ENCODE results near the gene HOXA9. TPM values are rescaled to one million over a fixed set of nuclear protein-coding genes. Genes with fewer than 3 reads are reported as not detected.

The HOXA9 gene
- total and polyA plus RNA-seq, 7 donors: 13.0 to 35.7 (median 21.6) TPM

GRCh38 chr7:27158436-27159265 is 6.7 kb downstream of the HOXA9 start:
- no peak overlapping the region for H3K27ac ChIP-seq
- intact Hi-C loops (cut with DNase I): loop anchor here (5.0 kb wide), 2 partner anchors 301 to 1206 kb away; no protein-coding TSS in a partner anchor
- no peak overlapping the region for H3K4me3 ChIP-seq
- 11 to 35% methylated on average over 35 of the region's 35 CpGs for WGBS, 2 donors
- H3K36me3 ChIP-seq: no peaks in the 10 kb centered on the region
- TF ChIP-seq CTCF (IDR thresholded peaks at IDR 0.05): no peak
- TF ChIP-seq POLR2AphosphoS5 (IDR thresholded peaks at IDR 0.05): no peak
- TF ChIP-seq EP300 (IDR thresholded peaks at IDR 0.05): no peak
- no peak for TF ChIP-seq POLR2A (IDR thresholded peaks at IDR 0.05)
- DNase-seq: peak; percentile 64
- peaks cover 0 to 58% (median 49%) of the 10 kb centered on the region in 4 donors for H3K4me1 ChIP-seq
- H3K27me3 ChIP-seq: no peaks in the 10 kb centered on the region
- no peaks in the 10 kb centered on the region for H3K9me3 ChIP-seq

GRCh38 chr7:27157702-27158431 is 7.5 kb downstream of the HOXA9 start:
- peak; percentile 60 for DNase-seq
- peaks cover 0 to 57% (median 50%) of the 10 kb centered on the region in 4 donors for H3K4me1 ChIP-seq
- H3K36me3 ChIP-seq: no peaks in the 10 kb centered on the region
- H3K27me3 ChIP-seq: no peaks in the 10 kb centered on the region
- no peak for TF ChIP-seq EP300 (IDR thresholded peaks at IDR 0.05)
- no peak for TF ChIP-seq POLR2A (IDR thresholded peaks at IDR 0.05)
- TF ChIP-seq CTCF (IDR thresholded peaks at IDR 0.05): no peak
- TF ChIP-seq POLR2AphosphoS5 (IDR thresholded peaks at IDR 0.05): no peak
- intact Hi-C loops (cut with DNase I): loop anchor here (5.0 kb wide), 2 partner anchors 301 to 1206 kb away; no protein-coding TSS in a partner anchor
- no peaks in the 10 kb centered on the region for H3K9me3 ChIP-seq
- no peak overlapping the region for H3K4me3 ChIP-seq
- peak overlapping the region in 2 of 4 donors; percentile 83 to 91 for H3K27ac ChIP-seq
- WGBS, 2 donors: 11 to 29% methylated on average over 30 of the region's 30 CpGs

- no peak for TF ChIP-seq POLR2AphosphoS5 (IDR thresholded peaks at IDR 0.05)
- TF ChIP-seq EP300 (IDR thresholded peaks at IDR 0.05): no peak
- TF ChIP-seq POLR2A (IDR thresholded peaks at IDR 0.05): no peak
- no peak for TF ChIP-seq CTCF (IDR thresholded peaks at IDR 0.05)
- Histone ChIP-seq H3K9me3 (no peaks in the 10 kb centered on the region), H3K27me3 (no peaks in the 10 kb centered on the region), H3K27ac (peak overlapping the region in 3 of 4 donors; percentile 83 to 96 (median 91)), H3K4me3 (peak overlapping the region; percentile 51 to 76 (median 64)), H3K4me1 (peaks cover 0 to 56% (median 49%) of the 10 kb centered on the region in 4 donors), H3K36me3 (no peaks in the 10 kb centered on the region)
- intact Hi-C loops (cut with DNase I): loop anchor here (5.0 kb wide), 2 partner anchors 300 to 1205 kb away; no protein-coding TSS in a partner anchor
- WGBS, 2 donors: 5 to 12% methylated on average over 30 of the region's 30 CpGs
- DNase-seq: peak; percentile 74
Observed at GRCh38 chr7:27156916-27157701, 8.2 kb downstream of the HOXA9 start.

- intact Hi-C loops (cut with DNase I): loop anchor here (5.0 kb wide), 2 partner anchors 299 to 1204 kb away; no protein-coding TSS in a partner anchor
- WGBS, 2 donors: 1% methylated on average over 33 of the region's 33 CpGs
- Histone ChIP-seq H3K36me3 (no peaks in the 10 kb centered on the region), H3K9me3 (no peaks in the 10 kb centered on the region), H3K4me1 (peaks cover 0 to 53% (median 43%) of the 10 kb centered on the region in 4 donors), H3K27ac (peak within 1 kb of the TSS in 3 of 4 donors; percentile 83 to 96 (median 91)), H3K27me3 (no peaks in the 10 kb centered on the region), H3K4me3 (peak within 1 kb of the TSS; percentile 51 to 76 (median 64))
- TF ChIP-seq CTCF (IDR thresholded peaks at IDR 0.05) (no peak), POLR2AphosphoS5 (IDR thresholded peaks at IDR 0.05) (peak; percentile 60 to 79 (median 74)), POLR2A (IDR thresholded peaks at IDR 0.05) (peak; percentile 8 to 39), EP300 (IDR thresholded peaks at IDR 0.05) (no peak)
- peak; percentile 96 for DNase-seq
Observed at GRCh38 chr7:27156508-27156898, 8.8 kb downstream of the HOXA9 start, which contains the start of gene HOXA7. TSS of gene HOXA7 (minus strand) at chr7:27156675. CDS start at chr7:27156545, 130 bp downstream.

All from sigmoid colon (tissue), 7 donors.